ENCODE measurements around the gene PAN3.
A peak's percentile ranks its signal among the peaks of the same experiment; 100 is the strongest.
"Not testable (repeated sequence)": the region's sequence is repeated elsewhere in the genome, so short reads cannot be mapped to it uniquely, and the experiment has no call there.

The PAN3 gene

GRCh38 chr13:28138012-28138755 lies at the start of gene PAN3:
Gene PAN3, plus strand, starts transcription at chr13:28138545. Its CDS starts 113 bp downstream, at chr13:28138658.
- peak; percentile 84 for DNase-seq (ENCODE audit: low spot score)

GRCh38 chr13:28089065-28089464 lies 49.3 kb upstream of the PAN3 start:
- DNase-seq (ENCODE audit: low spot score), result no peak

- DNase-seq (ENCODE audit: low spot score), result no peak
Observed at GRCh38 chr13:28092431-28092830, 45.9 kb upstream of the PAN3 start.

- DNase-seq (ENCODE audit: low spot score), result no peak
Observed at GRCh38 chr13:28093881-28094280, 44.5 kb upstream of the PAN3 start.

- no peak for DNase-seq (ENCODE audit: low spot score)
Observed at GRCh38 chr13:28094306-28094705, 44.0 kb upstream of the PAN3 start.

- no peak for DNase-seq (ENCODE audit: low spot score)
Observed at GRCh38 chr13:28097503-28097902, 40.8 kb upstream of the PAN3 start.

- no peak for DNase-seq (ENCODE audit: low spot score)
Observed at GRCh38 chr13:28099396-28100149, 38.8 kb upstream of the PAN3 start.

GRCh38 chr13:28100150-28101121 lies 37.9 kb upstream of the PAN3 start, which contains the start of gene FLT3:
Gene FLT3, minus strand, starts transcription at chr13:28100576. Its CDS starts 66 bp downstream, at chr13:28100510.
- DNase-seq (ENCODE audit: low spot score), result no peak

GRCh38 chr13:28101886-28102285 lies 36.5 kb upstream of the PAN3 start:
- not testable (repeated sequence) for DNase-seq (ENCODE audit: low spot score)

- no peak for DNase-seq (ENCODE audit: low spot score)
Observed at GRCh38 chr13:28106976-28107375, 31.4 kb upstream of the PAN3 start.

- DNase-seq (ENCODE audit: low spot score), result no peak
Observed at GRCh38 chr13:28110414-28110813, 27.9 kb upstream of the PAN3 start.

- DNase-seq (ENCODE audit: low spot score), result no peak
Observed at GRCh38 chr13:28116736-28117135, 21.6 kb upstream of the PAN3 start.

GRCh38 chr13:28117689-28118377 lies 20.5 kb upstream of the PAN3 start:
- DNase-seq (ENCODE audit: low spot score), result no peak

- DNase-seq (ENCODE audit: low spot score), result no peak
Observed at GRCh38 chr13:28120317-28120716, 18.0 kb upstream of the PAN3 start.

GRCh38 chr13:28121224-28121623 lies 17.1 kb upstream of the PAN3 start:
- DNase-seq (ENCODE audit: low spot score), result no peak

- no peak for DNase-seq (ENCODE audit: low spot score)
Observed at GRCh38 chr13:28128030-28128429, 10.3 kb upstream of the PAN3 start.

- no peak for DNase-seq (ENCODE audit: low spot score)
Observed at GRCh38 chr13:28128926-28129325, 9.4 kb upstream of the PAN3 start.

GRCh38 chr13:28129911-28130693 lies 8.2 kb upstream of the PAN3 start:
- no peak for DNase-seq (ENCODE audit: low spot score)

GRCh38 chr13:28131646-28132045 lies 6.7 kb upstream of the PAN3 start:
- no peak for DNase-seq (ENCODE audit: low spot score)

- DNase-seq (ENCODE audit: low spot score), result no peak
Observed at GRCh38 chr13:28136916-28137315, 1.4 kb upstream of the PAN3 start.

- DNase-seq (ENCODE audit: low spot score), result no peak
Observed at GRCh38 chr13:28137596-28137995, 749 bp upstream of the PAN3 start.
